NCI-H510A treated with DMSO at 0.1 percent for 48 hours (cell line): ENCODE results near the gene ANKRD6.

Experiments
- DNase-seq: peaks from one replicate; lab custom pipeline; 2025; lab: John Stamatoyannopoulos, UW

Gene ANKRD6

GRCh38 chr6:89471287-89471867 is 38.4 kb downstream of the ANKRD6 start:
- no peak for DNase-seq

- DNase-seq, result no peak
Observed at GRCh38 chr6:89475101-89475500, 42.1 kb downstream of the ANKRD6 start.

- DNase-seq, result no peak
Observed at GRCh38 chr6:89475634-89476033, 42.7 kb downstream of the ANKRD6 start.

GRCh38 chr6:89479897-89480296 is 46.9 kb downstream of the ANKRD6 start:
- no peak for DNase-seq

- DNase-seq, result no peak
Observed at GRCh38 chr6:89481695-89482094, 48.7 kb downstream of the ANKRD6 start.

- no peak for DNase-seq
Observed at GRCh38 chr6:89482126-89482525, 49.2 kb downstream of the ANKRD6 start.

GRCh38 chr6:89483111-89483720 is 50.3 kb downstream of the ANKRD6 start:
- peak; percentile 13 for DNase-seq

GRCh38 chr6:89485320-89485719 is 52.4 kb downstream of the ANKRD6 start:
- DNase-seq, result no peak

GRCh38 chr6:89487864-89488263 is 54.9 kb downstream of the ANKRD6 start:
- peak; percentile 68 for DNase-seq

GRCh38 chr6:89488438-89488837 is 55.5 kb downstream of the ANKRD6 start:
- no peak for DNase-seq

- DNase-seq, result peak; percentile 20
Observed at GRCh38 chr6:89489078-89489477, 56.1 kb downstream of the ANKRD6 start.

GRCh38 chr6:89492025-89492640 is 59.2 kb downstream of the ANKRD6 start:
- peak; percentile 78 for DNase-seq

GRCh38 chr6:89494131-89494793 is 61.3 kb downstream of the ANKRD6 start:
- DNase-seq, result no peak

GRCh38 chr6:89495961-89496535 is 63.1 kb downstream of the ANKRD6 start:
- DNase-seq, result no peak

GRCh38 chr6:89500611-89501010 is 67.7 kb downstream of the ANKRD6 start:
- DNase-seq, result no peak

- DNase-seq, result no peak
Observed at GRCh38 chr6:89501222-89501621, 68.3 kb downstream of the ANKRD6 start.

- DNase-seq, result no peak
Observed at GRCh38 chr6:89501753-89502152, 68.8 kb downstream of the ANKRD6 start.

- DNase-seq, result no peak
Observed at GRCh38 chr6:89503641-89504040, 70.7 kb downstream of the ANKRD6 start.

GRCh38 chr6:89505847-89506246 is 72.9 kb downstream of the ANKRD6 start:
- DNase-seq, result no peak

GRCh38 chr6:89506716-89507617 is 74.0 kb downstream of the ANKRD6 start:
- no peak for DNase-seq

- peak; percentile 51 for DNase-seq
Observed at GRCh38 chr6:89508755-89509563, 76.0 kb downstream of the ANKRD6 start.
